Pancreas (tissue), 10 donors: ENCODE data around the gene RETREG2. TPM values are rescaled to one million over a fixed set of nuclear protein-coding genes. Genes with fewer than 3 reads are reported as not detected.

Experiments
- ATAC-seq, 4 donors: fragments of 200-7000 bp; cut with Tn5 transposase; one replicate each; pipeline versions ENCODE4 v1.8.0 to v1.9.1; 2020; ENCODE audit warnings: mild to moderate bottlenecking in 4 of 4, moderate library complexity in 4 of 4
- DNase-seq, 6 donors: peaks; one replicate each; pipeline ENCODE4 v3.0.0-alpha.2; 2020
- FAIRE-seq: peaks from 2 replicates; lab custom pipeline; 2012; peaks lifted over from hg19 to GRCh38; lab: Jason Lieb, UNC
- H3K27ac ChIP-seq, 4 donors: fragments of 200-600 bp; sonication (generic); 1 replicate in 3 of 4; 2 replicates in 1 of 4; pipeline versions ENCODE4 v1.5.0 to v1.8.0; 2020
- H3K27me3 ChIP-seq, 4 donors: fragments of 200-600 bp; one replicate each; pipeline ENCODE4 v1.8.0; 2021
- H3K36me3 ChIP-seq, 3 donors: fragments of 200-600 bp; sonication (generic) in 1 of 3; one replicate each; pipeline versions ENCODE4 v1.5.0 to v1.8.0; 2020 to 2021
- H3K4me1 ChIP-seq, 3 donors: fragments of 200-600 bp; one replicate each; pipeline ENCODE4 v1.8.0; 2021
- H3K4me3 ChIP-seq, 4 donors: fragments of 200-600 bp; sonication (generic) in 2 of 4; one replicate each; pipeline versions ENCODE4 v1.5.0 to v1.8.0; 2020 to 2021
- H3K9me3 ChIP-seq, 4 donors: fragments of 200-600 bp; one replicate each; pipeline ENCODE4 v1.8.0; 2021
- WGBS, 2 donors: extraction: QIAGEN DNeasy Blood & Tissue Kit; methylation state at CpG; one replicate each; pipeline ENCODE4 v1.1.7; 2013; 5-methylcytosine and 5-hydroxymethylcytosine counted together
- intact Hi-C, 3 donors: fragments of 100-400 bp; cut with DNase I; formaldehyde crosslinking; loops; one replicate each; pipeline versions ENCODE4 v1.11.1 to v1.14.2; 2022
- polyA plus RNA-seq, 2 donors: library from polyadenylated mRNA; stranded (reverse); fragments of 200-250 nt; gene quantifications; one replicate each; pipeline ENCODE4 v1.2.3, GENCODE V29; 2013
- total RNA-seq, 6 donors: library from RNA; stranded (reverse); fragmentation: NEBNext Ultra II Directional in 4 of 6; extraction: Animal tissue kit (Norgen Biotek cat#: 25700) in 4 of 6; gene quantifications; one replicate each; pipeline versions ENCODE4 v1.2.1 to v1.2.4, GENCODE V29; 2021 to 2023
- TF ChIP-seq, protein P1 (sequence below), 4 donors: fragments of 200-600 bp; sonication (generic) in 3 of 4; IDR thresholded peaks; one replicate each; pipeline versions ENCODE4 v1.5.0 to v1.8.0; 2021; ENCODE audit warnings: antibody characterized with exemption in 4 of 4
- donor health status: healthy with polysubstance abuse.
- donor health status: DM: no; HTN: no; CAD: no; lungs with moderate emphysema.
- donor health status: DM: no; HTN: no; CAD: no.
- donor health status: control.
- donor health status: control.
- donor health status: Bipolar disorder and iron deficiency.
- donor health status: DM: yes; HTN: yes; CAD: no.
- donor health status: DM: no; HTN: no; CAD: no.
- donor health status: DM: no; HTN: no; CAD: no.
- donor health status: DM: yes; HTN: yes; CAD: no.

RETREG2 gene
- total and polyA plus RNA-seq, 8 donors, result 31.6 to 59.4 (median 46.2) TPM

DNA sequence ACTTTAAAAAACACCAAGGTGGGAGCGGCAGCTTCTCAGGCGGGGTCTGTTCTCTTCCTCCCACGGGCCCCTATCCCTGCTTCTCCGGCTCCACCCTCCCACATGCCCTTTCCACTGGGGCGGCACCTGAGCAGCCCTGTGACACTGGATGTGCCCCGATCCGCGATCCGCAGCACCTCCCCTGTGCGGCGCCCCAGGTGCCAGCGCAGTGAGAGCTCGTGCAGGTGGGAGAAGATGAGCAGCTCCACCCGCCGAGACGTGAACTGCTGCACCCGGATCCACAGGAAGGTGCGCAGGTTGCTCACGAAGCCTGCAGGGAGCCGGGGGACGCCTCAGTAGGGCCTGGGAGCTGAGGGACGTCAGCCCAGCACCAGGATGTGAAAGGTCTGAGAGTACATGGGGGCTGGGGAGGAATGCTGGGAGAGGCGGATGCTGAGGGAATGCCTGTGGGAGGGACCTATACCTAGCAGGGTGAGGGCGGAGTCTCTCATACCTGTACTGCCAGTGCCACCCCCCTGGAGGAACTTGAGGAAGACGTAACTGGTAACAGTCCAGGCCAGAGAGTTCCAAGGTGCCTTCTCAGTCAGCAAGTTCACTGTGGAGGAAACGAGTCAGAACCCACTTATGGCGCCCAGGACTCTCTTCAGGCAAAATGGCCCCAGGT is 37.9 kb downstream of the RETREG2 start:
- Histone ChIP-seq H3K4me1 (peaks cover 7 to 20% (median 17%) of the 10 kb centered on the region in 3 donors), H3K36me3 (peaks cover 0 to 21% (median 0%) of the 10 kb centered on the region in 3 donors), H3K9me3 (no peaks in the 10 kb centered on the region), H3K27me3 (no peaks in the 10 kb centered on the region), H3K4me3 (no peak overlapping the region), H3K27ac (no peak overlapping the region)
- WGBS, 2 donors, result 88 to 92% methylated on average over 26 to 27 of the region's 27 CpGs
- TF ChIP-seq, protein P1, sequence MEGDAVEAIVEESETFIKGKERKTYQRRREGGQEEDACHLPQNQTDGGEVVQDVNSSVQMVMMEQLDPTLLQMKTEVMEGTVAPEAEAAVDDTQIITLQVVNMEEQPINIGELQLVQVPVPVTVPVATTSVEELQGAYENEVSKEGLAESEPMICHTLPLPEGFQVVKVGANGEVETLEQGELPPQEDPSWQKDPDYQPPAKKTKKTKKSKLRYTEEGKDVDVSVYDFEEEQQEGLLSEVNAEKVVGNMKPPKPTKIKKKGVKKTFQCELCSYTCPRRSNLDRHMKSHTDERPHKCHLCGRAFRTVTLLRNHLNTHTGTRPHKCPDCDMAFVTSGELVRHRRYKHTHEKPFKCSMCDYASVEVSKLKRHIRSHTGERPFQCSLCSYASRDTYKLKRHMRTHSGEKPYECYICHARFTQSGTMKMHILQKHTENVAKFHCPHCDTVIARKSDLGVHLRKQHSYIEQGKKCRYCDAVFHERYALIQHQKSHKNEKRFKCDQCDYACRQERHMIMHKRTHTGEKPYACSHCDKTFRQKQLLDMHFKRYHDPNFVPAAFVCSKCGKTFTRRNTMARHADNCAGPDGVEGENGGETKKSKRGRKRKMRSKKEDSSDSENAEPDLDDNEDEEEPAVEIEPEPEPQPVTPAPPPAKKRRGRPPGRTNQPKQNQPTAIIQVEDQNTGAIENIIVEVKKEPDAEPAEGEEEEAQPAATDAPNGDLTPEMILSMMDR (IDR thresholded peaks at IDR 0.05), result no peak
- DNase-seq (peak in 1 of 6 donors; percentile 70), FAIRE-seq (no peak), ATAC-seq (no peak)
- intact Hi-C loops, result no loop called here

DNA sequence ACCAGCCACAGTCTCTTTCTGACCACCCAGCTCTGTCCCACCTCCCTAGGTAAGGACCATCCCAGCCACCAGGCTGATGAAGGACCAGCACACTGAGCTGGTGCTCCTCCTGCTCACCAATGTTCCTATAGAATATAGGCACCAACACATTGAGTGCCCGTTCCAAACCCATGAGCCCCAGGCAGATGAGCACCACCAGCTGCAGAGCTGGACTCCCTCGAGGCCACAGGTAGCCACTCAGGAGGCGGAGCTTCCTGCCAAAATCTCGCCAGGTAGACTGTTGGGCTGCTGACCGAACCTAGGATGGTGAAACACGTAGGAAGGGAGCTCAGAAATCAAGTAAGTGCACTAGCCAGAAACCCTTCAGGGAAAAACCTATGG is 38.5 kb downstream of the RETREG2 start:
- no peak overlapping the region for H3K27ac ChIP-seq
- WGBS, 2 donors, result 82 to 84% methylated on average over 6 of the region's 6 CpGs
- DNase-seq, result no peak
- H3K27me3 ChIP-seq, result no peaks in the 10 kb centered on the region
- TF ChIP-seq, protein P1 (IDR thresholded peaks at IDR 0.05), result no peak
- H3K9me3 ChIP-seq, result no peaks in the 10 kb centered on the region
- no peak for FAIRE-seq
- no peak overlapping the region for H3K4me3 ChIP-seq
- peaks cover under 1 to 26% (median 2%) of the 10 kb centered on the region in 3 donors for H3K36me3 ChIP-seq
- ATAC-seq, result no peak
- H3K4me1 ChIP-seq, result peaks cover 7 to 20% (median 17%) of the 10 kb centered on the region in 3 donors
- intact Hi-C loops, result no loop called here

DNA sequence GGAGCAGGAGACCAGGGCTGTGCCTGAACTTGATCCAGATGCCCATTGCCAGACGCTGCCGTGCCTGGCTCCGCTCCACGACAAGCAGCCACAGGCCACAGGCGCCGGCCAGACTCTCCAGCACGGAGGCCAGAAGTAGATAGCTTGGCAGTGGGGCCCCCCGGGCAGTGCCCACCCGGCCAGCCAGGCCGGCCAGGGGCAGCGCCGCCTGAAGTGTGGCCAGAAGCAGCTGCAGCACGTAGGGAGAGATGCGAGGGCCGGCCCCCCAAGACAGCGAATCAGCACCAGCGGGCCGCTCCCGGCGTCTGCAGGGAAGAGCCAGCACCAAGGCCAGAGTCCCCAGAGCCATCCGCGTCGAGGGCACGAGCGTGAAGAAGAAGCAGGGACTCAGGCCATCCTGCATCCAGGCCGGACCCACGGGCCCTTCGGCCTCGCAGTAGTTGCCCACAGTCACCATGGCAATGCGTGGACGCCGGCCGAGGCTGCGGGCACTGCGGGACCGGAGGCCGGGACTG is 40.2 kb downstream of the RETREG2 start:
- FAIRE-seq (no peak), ATAC-seq (peak; percentile 61 to 68 (median 63)), DNase-seq (peak; percentile 50 to 90 (median 76))
- 1% methylated on average over 37 of the region's 37 CpGs for WGBS, 2 donors
- H3K9me3 ChIP-seq, result no peaks in the 10 kb centered on the region
- TF ChIP-seq, protein P1 (IDR thresholded peaks at IDR 0.05), result no peak
- no peaks in the 10 kb centered on the region for H3K27me3 ChIP-seq
- H3K4me1 ChIP-seq, result peaks cover 7 to 20% (median 17%) of the 10 kb centered on the region in 3 donors
- intact Hi-C loops, result no loop called here
- peaks cover 4 to 35% (median 11%) of the 10 kb centered on the region in 3 donors for H3K36me3 ChIP-seq
- H3K27ac ChIP-seq, result peak overlapping the region; percentile 74 to 84 (median 80)
- H3K4me3 ChIP-seq, result peak overlapping the region; percentile 24 to 57 (median 42)

DNA sequence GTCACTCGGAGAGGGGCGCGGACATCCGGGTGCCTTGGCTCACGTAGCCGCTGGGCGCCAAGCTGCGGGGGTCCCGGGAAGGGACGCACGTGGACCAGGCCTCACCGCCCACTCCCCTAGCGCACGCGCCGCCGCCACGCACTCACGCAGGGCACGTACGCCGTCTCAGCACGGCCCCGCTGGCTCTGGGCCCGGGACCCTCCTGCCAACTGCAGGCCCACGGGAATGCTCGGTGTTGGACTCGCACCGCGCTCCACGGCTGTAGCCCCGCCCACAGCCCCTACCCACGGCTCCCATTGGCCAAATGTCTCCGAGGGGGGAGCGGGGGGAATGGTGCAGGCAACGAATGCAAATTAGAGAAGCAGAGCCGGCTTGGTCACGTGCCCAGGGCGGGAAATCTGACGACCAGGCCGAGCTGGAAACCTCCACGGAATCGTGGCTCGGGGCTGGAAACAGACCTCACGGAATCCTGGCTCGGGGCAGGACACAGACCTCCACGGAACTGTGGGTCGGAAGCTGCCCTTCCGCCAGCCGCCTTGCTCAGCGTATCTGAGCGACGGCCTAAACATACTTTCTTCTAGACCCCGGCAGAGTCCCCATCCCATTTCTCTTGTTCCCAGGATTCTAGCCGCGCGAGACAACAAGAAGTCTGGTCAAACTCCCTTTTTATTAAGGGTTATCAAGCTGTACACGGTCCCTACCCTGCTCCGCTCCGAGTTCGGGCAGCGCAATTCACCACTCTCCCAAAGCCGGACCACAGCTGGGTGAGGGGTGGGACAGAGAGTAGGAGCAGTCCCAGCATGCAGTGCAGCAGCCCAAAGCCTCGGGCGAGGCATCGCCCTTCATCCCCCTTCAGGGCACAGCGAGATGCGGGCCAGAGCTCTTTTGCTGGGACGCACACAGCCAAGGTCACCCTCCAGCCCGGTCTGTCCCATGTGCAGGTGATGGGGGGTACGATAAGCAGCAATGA is 40.9 kb downstream of the RETREG2 start, which contains the start of gene ABCB6:
TSS of gene ABCB6 (minus strand) at position 227 of the 970 bp plus-strand sequence. CDS start 285 bp downstream, outside the sequence.
- FAIRE-seq (no peak), ATAC-seq (peak; percentile 89 to 94 (median 90)), DNase-seq (peak; percentile 91 to 97 (median 95))
- 6 to 8% methylated on average over 60 to 71 of the region's 71 CpGs for WGBS, 2 donors
- Histone ChIP-seq H3K4me3 (peak within 1 kb of the TSS; percentile 24 to 57 (median 42)), H3K36me3 (peaks cover 11 to 40% (median 19%) of the 10 kb centered on the region in 3 donors), H3K27ac (peak within 1 kb of the TSS; percentile 74 to 84 (median 80)), H3K9me3 (no peaks in the 10 kb centered on the region), H3K27me3 (no peaks in the 10 kb centered on the region), H3K4me1 (peaks cover 7 to 20% (median 17%) of the 10 kb centered on the region in 3 donors)
- intact Hi-C loops, result no loop called here
- TF ChIP-seq, protein P1 (IDR thresholded peaks at IDR 0.05), result no peak
